ENCODE data around the gene CDC42BPA. TPM values are rescaled to one million over a fixed set of nuclear protein-coding genes. Genes with fewer than 3 reads are reported as not detected.
"Not testable (repeated sequence)": the region's sequence is repeated elsewhere in the genome, so short reads cannot be mapped to it uniquely, and the experiment has no call there.

Gene CDC42BPA
- total RNA-seq, 2 experiments from 2014 or later = 0.32 to 0.89 TPM

DNA sequence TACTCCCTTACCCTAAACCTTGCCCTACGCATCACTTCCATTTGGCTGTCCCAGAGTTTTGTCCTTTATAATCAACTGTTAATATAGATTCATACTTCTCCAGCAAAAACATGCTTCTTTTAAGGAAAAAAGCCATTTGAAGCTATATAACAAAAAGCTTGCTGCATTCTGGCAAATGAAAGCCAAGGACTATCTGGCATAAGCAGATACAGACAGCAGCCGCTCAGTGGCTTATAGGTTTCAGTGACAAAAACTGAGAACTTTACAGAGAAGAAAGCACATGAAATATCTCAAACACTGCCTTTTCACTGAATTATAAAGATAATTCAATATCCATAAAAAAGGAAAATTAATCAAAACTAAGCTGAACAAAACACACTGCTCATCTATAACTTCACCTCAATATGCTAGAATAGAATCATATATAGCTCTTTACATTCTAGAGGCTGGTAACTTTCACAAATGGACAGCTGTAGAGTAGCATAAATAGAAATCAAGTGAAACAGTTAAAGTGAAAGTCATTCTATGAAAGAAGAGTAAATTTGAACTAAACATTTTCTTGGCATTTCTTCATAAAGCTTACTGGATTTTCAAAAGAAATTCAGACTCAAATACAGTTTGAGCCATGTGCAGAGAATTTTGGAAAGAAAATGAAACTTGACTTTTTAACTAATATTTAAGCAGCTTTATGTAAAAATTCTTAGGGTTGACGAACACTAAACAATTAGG lies 19.6 kb downstream of the CDC42BPA start:
- H3K4me1 Mint-ChIP-seq (ENCODE audit: low read depth) = no peaks in the 10 kb centered on the region
- no peak for DNase-seq
- no peak overlapping the region for H3K27ac Mint-ChIP-seq
- no peak for ATAC-seq
- H3K27me3 Mint-ChIP-seq (ENCODE audit: low read depth) = peaks cover 25% of the 10 kb centered on the region
- no peak overlapping the region for H3K4me3 Mint-ChIP-seq
- ChIA-PET CTCF (no interaction called here), POLR2A (no interaction called here)
- H3K9me3 Mint-ChIP-seq (ENCODE audit: insufficient read depth) = no peaks in the 10 kb centered on the region
- no peaks in the 10 kb centered on the region for H3K36me3 Mint-ChIP-seq (ENCODE audit: low read depth)

DNA sequence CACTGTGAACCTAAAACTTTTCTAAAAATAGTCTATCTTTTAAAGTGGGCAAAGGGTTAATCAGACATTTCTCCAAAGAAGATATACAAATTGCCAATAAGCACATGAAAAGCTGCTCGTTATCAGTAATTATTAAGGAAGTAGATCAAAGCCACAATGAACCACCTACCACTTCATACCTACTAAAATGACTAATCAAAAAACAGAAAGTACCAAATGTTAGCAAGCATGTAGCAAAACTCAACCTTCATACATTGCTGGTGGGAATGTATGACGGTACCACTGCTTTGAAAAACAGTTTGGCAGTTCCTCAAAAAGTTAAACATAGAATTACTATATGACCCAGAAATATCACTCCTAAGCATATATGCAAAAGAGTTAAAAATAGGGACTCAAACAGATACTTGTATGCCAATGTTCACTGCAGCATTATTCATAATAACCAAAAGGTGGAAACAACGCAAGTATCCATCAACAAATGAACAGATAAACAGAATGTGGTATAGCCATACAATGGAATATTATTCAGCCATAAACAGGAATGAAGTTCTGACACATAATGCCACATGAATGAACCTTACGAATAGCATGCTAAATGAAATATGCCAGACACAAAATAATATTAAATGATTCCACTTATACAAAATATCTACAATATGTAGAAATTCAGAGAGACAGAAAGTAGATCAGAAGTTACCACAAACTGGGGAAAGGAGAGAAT lies 21.1 kb downstream of the CDC42BPA start:
- Mint-ChIP-seq H3K4me3 (no peak overlapping the region), H3K9me3 (ENCODE audit: insufficient read depth) (no peaks in the 10 kb centered on the region), H3K27ac (no peak overlapping the region), H3K27me3 (ENCODE audit: low read depth) (peaks cover 23% of the 10 kb centered on the region), H3K4me1 (ENCODE audit: low read depth) (no peaks in the 10 kb centered on the region), H3K36me3 (ENCODE audit: low read depth) (no peaks in the 10 kb centered on the region)
- no peak for ATAC-seq
- no peak for DNase-seq
- ChIA-PET CTCF (no interaction called here), POLR2A (no interaction called here)

DNA sequence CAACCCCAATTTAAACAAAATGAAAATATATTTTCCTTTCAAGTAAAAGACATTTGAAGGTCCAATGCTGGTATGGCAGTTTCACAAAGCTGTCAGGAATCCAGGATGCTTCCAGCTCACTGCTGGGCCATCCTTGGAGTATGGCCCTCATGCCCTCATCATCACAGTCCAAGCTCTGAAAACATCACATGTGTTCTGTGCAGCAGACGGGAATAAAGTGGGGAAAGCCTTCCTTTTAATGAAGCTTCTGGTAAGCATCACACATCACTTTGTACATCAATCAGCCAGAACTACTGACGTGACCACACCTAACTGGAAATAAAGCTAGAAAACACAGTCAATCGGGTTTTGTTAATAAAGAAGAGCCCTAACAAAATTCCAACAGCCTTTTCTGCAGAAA lies 22.7 kb downstream of the CDC42BPA start:
- no peak overlapping the region for H3K4me3 Mint-ChIP-seq
- POLR2A ChIA-PET = no interaction called here
- no peak overlapping the region for H3K27ac Mint-ChIP-seq
- ATAC-seq (no peak), DNase-seq (no peak)
- H3K9me3 Mint-ChIP-seq (ENCODE audit: insufficient read depth) = no peaks in the 10 kb centered on the region
- peaks cover 15% of the 10 kb centered on the region for H3K27me3 Mint-ChIP-seq (ENCODE audit: low read depth)
- no peaks in the 10 kb centered on the region for H3K4me1 Mint-ChIP-seq (ENCODE audit: low read depth)
- CTCF ChIA-PET = no interaction called here
- H3K36me3 Mint-ChIP-seq (ENCODE audit: low read depth) = no peaks in the 10 kb centered on the region

DNA sequence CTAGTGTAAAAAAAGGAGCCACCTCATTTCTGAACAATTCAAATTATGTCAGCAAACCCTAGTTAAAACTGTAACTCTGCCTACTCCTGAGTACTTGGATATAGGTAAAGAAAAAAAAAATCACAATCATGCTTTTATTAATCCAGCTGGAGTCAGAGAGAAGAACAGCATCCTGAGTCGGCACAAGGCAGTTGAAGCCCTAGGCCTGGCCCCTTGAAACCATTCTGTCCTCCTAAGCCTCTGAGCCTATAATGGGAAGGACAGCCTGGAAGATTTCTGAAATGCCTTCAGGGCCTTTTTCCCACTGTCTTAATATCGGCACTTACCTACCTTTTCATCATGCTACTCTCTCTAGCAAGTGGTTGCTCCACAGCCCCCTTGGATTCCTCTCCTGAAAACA lies 32.5 kb downstream of the CDC42BPA start:
- CTCF ChIA-PET = no interaction called here
- POLR2A ChIA-PET = no interaction called here
- H3K9me3 Mint-ChIP-seq (ENCODE audit: insufficient read depth) = no peaks in the 10 kb centered on the region
- no peaks in the 10 kb centered on the region for H3K36me3 Mint-ChIP-seq (ENCODE audit: low read depth)
- no peak overlapping the region for H3K27ac Mint-ChIP-seq
- H3K4me1 Mint-ChIP-seq (ENCODE audit: low read depth) = no peaks in the 10 kb centered on the region
- H3K27me3 Mint-ChIP-seq (ENCODE audit: low read depth) = no peaks in the 10 kb centered on the region
- DNase-seq = no peak
- no peak for ATAC-seq
- no peak overlapping the region for H3K4me3 Mint-ChIP-seq

DNA sequence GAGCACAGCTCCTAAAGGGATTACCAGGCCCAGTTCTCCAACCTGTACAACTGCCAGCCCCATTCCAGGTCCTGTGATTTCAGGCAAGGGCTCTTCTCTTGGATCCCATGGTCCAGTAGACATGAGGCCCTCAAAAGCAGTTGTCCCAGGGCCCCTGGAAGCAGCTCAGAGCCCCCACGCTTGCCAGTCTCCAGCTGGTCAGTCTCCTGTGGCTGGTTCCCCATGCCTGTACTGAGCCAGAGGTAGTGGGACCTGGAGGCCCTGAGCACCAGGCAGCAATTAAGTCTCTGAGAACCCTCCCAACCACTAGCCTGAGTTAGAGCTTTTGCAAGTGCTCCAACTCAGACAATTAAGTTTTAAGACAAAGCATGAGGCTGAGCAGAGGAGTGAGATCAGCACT lies 36.9 kb downstream of the CDC42BPA start:
- ChIA-PET CTCF (no interaction called here), POLR2A (no interaction called here)
- Mint-ChIP-seq H3K36me3 (ENCODE audit: low read depth) (no peaks in the 10 kb centered on the region), H3K4me1 (ENCODE audit: low read depth) (no peaks in the 10 kb centered on the region), H3K9me3 (ENCODE audit: insufficient read depth) (no peaks in the 10 kb centered on the region), H3K27ac (no peak overlapping the region), H3K4me3 (no peak overlapping the region), H3K27me3 (ENCODE audit: low read depth) (no peaks in the 10 kb centered on the region)
- DNase-seq (no peak), ATAC-seq (no peak)

DNA sequence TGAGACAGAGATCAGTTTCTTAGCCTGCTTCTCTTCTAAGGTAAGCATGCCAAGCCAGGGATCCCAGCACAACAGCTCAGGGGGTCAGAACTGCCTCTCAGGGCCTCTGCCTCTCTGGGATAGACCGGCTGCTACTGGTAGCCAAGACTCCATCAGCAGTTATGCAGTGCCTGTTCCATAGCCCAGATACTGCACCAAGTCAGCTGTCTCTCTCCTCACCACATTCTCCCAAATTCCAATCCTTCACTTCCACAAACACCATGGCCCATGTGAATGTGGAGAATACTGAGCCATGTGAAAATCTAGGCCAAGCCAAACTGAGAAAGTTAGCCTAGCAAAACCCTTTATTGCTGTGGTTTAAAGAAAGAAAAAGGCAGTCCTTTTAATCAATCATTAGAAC lies 37.5 kb downstream of the CDC42BPA start:
- Mint-ChIP-seq H3K4me3 (no peak overlapping the region), H3K36me3 (ENCODE audit: low read depth) (no peaks in the 10 kb centered on the region)
- POLR2A ChIA-PET = no interaction called here

DNA sequence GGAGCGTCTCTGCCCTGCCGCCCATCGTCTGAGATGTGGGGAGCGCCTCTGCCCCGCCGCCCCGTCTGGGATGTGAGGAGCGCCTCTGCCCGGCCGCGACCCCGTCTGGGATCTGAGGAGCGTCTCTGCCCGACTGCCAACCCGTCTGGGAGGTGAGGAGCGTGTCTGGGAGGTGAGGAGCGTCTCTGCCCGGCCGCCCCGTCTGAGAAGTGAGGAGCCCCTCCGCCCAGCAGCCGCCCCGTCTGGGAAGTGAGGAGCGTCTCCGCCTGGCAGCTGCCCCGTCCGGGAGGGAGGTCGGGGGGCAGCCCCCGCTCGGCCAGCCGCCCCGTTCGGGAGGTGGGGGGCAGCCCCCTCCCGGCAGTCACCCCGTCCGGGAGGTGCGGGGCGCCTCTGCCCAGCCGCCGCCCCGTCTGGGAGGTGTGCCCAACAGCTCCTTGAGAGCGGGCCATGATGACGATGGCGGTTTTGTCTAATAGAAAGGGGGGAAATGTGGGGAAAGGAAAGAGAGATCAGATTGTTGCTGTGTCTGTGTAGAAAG lies 42.1 kb downstream of the CDC42BPA start:
- DNase-seq, POLR2A ChIA-PET, CTCF ChIA-PET: not testable (repeated sequence)

More for the DNA sequence above, 37.5 kb downstream of the CDC42BPA start:
- Mint-ChIP-seq H3K27ac (no peak overlapping the region), H3K4me1 (ENCODE audit: low read depth) (no peaks in the 10 kb centered on the region), H3K27me3 (ENCODE audit: low read depth) (no peaks in the 10 kb centered on the region), H3K9me3 (ENCODE audit: insufficient read depth) (no peaks in the 10 kb centered on the region)
- CTCF ChIA-PET = no interaction called here
- no peak for DNase-seq
- no peak for ATAC-seq

GRCh38 chr1:227273557-227273956 lies 44.7 kb downstream of the CDC42BPA start:
- DNase-seq (peak; percentile 26), ATAC-seq (no peak)
- H3K9me3 Mint-ChIP-seq (ENCODE audit: insufficient read depth) = no peaks in the 10 kb centered on the region
- no peaks in the 10 kb centered on the region for H3K36me3 Mint-ChIP-seq (ENCODE audit: low read depth)
- H3K27me3 Mint-ChIP-seq (ENCODE audit: low read depth) = peaks cover 2% of the 10 kb centered on the region
- no peaks in the 10 kb centered on the region for H3K4me1 Mint-ChIP-seq (ENCODE audit: low read depth)
- H3K4me3 Mint-ChIP-seq = no peak overlapping the region
- ChIA-PET POLR2A (no interaction called here), CTCF (interaction anchor here (0.6 kb wide), 1 partner anchor 76 kb away, joined by 3 read pairs; no protein-coding TSS in a partner anchor)
- no peak overlapping the region for H3K27ac Mint-ChIP-seq

More for the DNA sequence above, 42.1 kb downstream of the CDC42BPA start:
- H3K27ac Mint-ChIP-seq; H3K9me3 Mint-ChIP-seq (ENCODE audit: insufficient read depth); H3K4me3 Mint-ChIP-seq; H3K4me1 Mint-ChIP-seq (ENCODE audit: low read depth); H3K27me3 Mint-ChIP-seq (ENCODE audit: low read depth); H3K36me3 Mint-ChIP-seq (ENCODE audit: low read depth); ATAC-seq: not testable (repeated sequence)

GRCh38 chr1:227272428-227272827 lies 45.9 kb downstream of the CDC42BPA start:
- ATAC-seq = no peak
- Mint-ChIP-seq H3K9me3 (ENCODE audit: insufficient read depth) (no peaks in the 10 kb centered on the region), H3K27ac (no peak overlapping the region), H3K4me3 (no peak overlapping the region), H3K27me3 (ENCODE audit: low read depth) (peaks cover 2% of the 10 kb centered on the region), H3K36me3 (ENCODE audit: low read depth) (no peaks in the 10 kb centered on the region), H3K4me1 (ENCODE audit: low read depth) (no peaks in the 10 kb centered on the region)
- no peak for DNase-seq
- ChIA-PET POLR2A (no interaction called here), CTCF (no interaction called here)

DNA sequence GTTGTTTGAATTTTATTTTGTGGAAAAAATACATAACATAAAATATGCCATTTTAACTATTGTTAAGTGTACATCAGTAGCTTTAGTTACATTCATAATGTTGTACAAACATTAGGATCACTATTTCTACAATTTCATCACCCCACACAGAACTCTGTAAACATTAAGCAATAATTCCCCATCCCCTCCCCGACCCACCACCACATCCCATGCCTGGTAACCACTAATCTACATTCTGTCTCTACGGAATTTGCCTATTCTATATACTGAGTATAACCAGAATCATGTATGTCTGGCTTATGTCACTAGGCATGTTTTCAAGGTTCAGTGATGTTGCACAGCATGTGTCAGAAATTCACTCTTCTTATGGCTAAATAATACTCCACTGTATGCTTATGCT lies 47.7 kb downstream of the CDC42BPA start:
- Mint-ChIP-seq H3K4me3 (no peak overlapping the region), H3K27me3 (ENCODE audit: low read depth) (peaks cover 2% of the 10 kb centered on the region), H3K9me3 (ENCODE audit: insufficient read depth) (no peaks in the 10 kb centered on the region), H3K27ac (no peak overlapping the region), H3K36me3 (ENCODE audit: low read depth) (no peaks in the 10 kb centered on the region), H3K4me1 (ENCODE audit: low read depth) (no peaks in the 10 kb centered on the region)
- ATAC-seq = no peak
- ChIA-PET POLR2A (interaction anchor here (0.5 kb wide), 1 partner anchor 264 kb away, joined by 3 read pairs; no protein-coding TSS in a partner anchor), CTCF (no interaction called here)
- no peak for DNase-seq

GRCh38 chr1:227268943-227269342 lies 49.3 kb downstream of the CDC42BPA start:
- no peak for DNase-seq
- no peaks in the 10 kb centered on the region for H3K36me3 Mint-ChIP-seq (ENCODE audit: low read depth)
- peaks cover 2% of the 10 kb centered on the region for H3K27me3 Mint-ChIP-seq (ENCODE audit: low read depth)
- H3K4me1 Mint-ChIP-seq (ENCODE audit: low read depth) = no peaks in the 10 kb centered on the region
- CTCF ChIA-PET = no interaction called here
- no peaks in the 10 kb centered on the region for H3K9me3 Mint-ChIP-seq (ENCODE audit: insufficient read depth)
- no peak for ATAC-seq
- POLR2A ChIA-PET = no interaction called here
- H3K27ac Mint-ChIP-seq = no peak overlapping the region
- H3K4me3 Mint-ChIP-seq = no peak overlapping the region

DNA sequence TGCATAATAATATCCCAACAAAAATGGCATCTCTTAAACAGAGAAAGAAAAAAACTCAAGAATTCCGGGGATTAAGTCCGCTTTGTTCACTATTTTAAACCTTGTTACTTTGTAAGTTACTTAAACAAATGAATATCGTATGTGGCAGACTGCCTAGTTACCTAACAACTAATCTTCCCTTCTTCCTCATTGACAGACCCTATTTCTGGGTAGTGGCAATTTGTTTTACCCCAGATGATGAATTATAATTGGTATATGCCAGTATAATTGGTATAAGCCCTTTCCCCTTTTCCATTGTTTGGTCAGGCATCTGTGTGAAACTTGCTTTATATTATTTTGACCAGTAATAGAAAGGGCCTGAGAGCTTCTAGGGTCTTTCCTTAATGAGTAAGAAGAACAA lies 52.4 kb downstream of the CDC42BPA start:
- CTCF ChIA-PET = no interaction called here
- Mint-ChIP-seq H3K27me3 (ENCODE audit: low read depth) (peaks cover 2% of the 10 kb centered on the region), H3K9me3 (ENCODE audit: insufficient read depth) (no peaks in the 10 kb centered on the region)

More for the DNA sequence above, 52.4 kb downstream of the CDC42BPA start:
- ATAC-seq (no peak), DNase-seq (no peak)
- H3K27ac Mint-ChIP-seq = no peak overlapping the region
- POLR2A ChIA-PET = no interaction called here
- H3K4me3 Mint-ChIP-seq = no peak overlapping the region
- H3K4me1 Mint-ChIP-seq (ENCODE audit: low read depth) = no peaks in the 10 kb centered on the region
- H3K36me3 Mint-ChIP-seq (ENCODE audit: low read depth) = no peaks in the 10 kb centered on the region

Measured in activated CD8-positive, alpha-beta T cell treated with anti-CD3 and anti-CD28 coated beads, Interleukin-2, amount 10 ng/mL, durations not matched to agents 7 days and 5 days (primary cell).